IMR-90 (cell line): ENCODE results near the gene SPEG.

ENCODE experiments used
- CTCF ChIP-seq: conservative IDR thresholded peaks from 2 replicates; pipeline ENCODE4 v1.5.1; 2012; ENCODE audit warnings: mild to moderate bottlenecking, low read depth, low read length, improper control_type of control experiment
- ELK1 ChIP-seq: fragments of 150-350 bp; IDR thresholded peaks from 2 replicates; pipeline ENCODE4 v1.6.1; 2016; ENCODE audit warnings: low read depth, mild to moderate bottlenecking, low read length, moderate library complexity, borderline replicate concordance
- FOS ChIP-seq: fragments of 150-350 bp; IDR thresholded peaks from 2 replicates; pipeline ENCODE4 v1.6.1; 2016; ENCODE audit warnings: low read depth, low read length
- MAZ ChIP-seq: IDR thresholded peaks from 2 replicates; pipeline ENCODE4 v1.6.1; 2012; ENCODE audit warnings: low read depth, mild to moderate bottlenecking, low read length, improper control_type of control experiment, moderate library complexity, borderline replicate concordance
- MXI1 ChIP-seq: IDR thresholded peaks from 2 replicates; pipeline ENCODE4 v1.6.1; 2012; ENCODE audit warnings: low read depth, mild to moderate bottlenecking, low read length, moderate library complexity, borderline replicate concordance
- NFE2L2 ChIP-seq: fragments of 150-350 bp; IDR thresholded peaks from 2 replicates; pipeline ENCODE4 v1.6.1; 2016; ENCODE audit warnings: low read depth, mild to moderate bottlenecking, low read length
- POLR2A ChIP-seq: IDR thresholded peaks from 2 replicates; pipeline ENCODE4 v1.6.1; 2012; ENCODE audit warnings: mild to moderate bottlenecking, low read depth, low read length
- RAD21 ChIP-seq: IDR thresholded peaks from 2 replicates; pipeline ENCODE4 v1.6.1; 2012; ENCODE audit warnings: low read length, improper control_type of control experiment
- RCOR1 ChIP-seq: IDR thresholded peaks from 2 replicates; pipeline ENCODE4 v1.6.1; 2012; ENCODE audit warnings: mild to moderate bottlenecking, low read length, improper control_type of control experiment; ENCODE audit not compliant: insufficient replicate concordance
- RFX5 ChIP-seq: IDR thresholded peaks from 2 replicates; pipeline ENCODE4 v1.8.0; 2012; ENCODE audit warnings: low read depth, mild to moderate bottlenecking, low read length, moderate library complexity
- SMC3 ChIP-seq: fragments of 150-350 bp; IDR thresholded peaks from 2 replicates; pipeline ENCODE4 v1.6.1; 2016; ENCODE audit warnings: low read depth, mild to moderate bottlenecking, antibody characterized with exemption, low read length, moderate library complexity
- USF2 ChIP-seq: fragments of 150-350 bp; IDR thresholded peaks from 2 replicates; pipeline ENCODE4 v1.6.1; 2017; ENCODE audit warnings: mild to moderate bottlenecking, antibody characterized with exemption, low read length, low read depth

GRCh38 chr2:219531639-219532377, 97.2 kb downstream of the SPEG start:
- no peak for TF ChIP-seq CTCF
- no peak for TF ChIP-seq MXI1
- no peak for TF ChIP-seq FOS
- TF ChIP-seq POLR2A = no peak
- TF ChIP-seq RCOR1 = no peak
- TF ChIP-seq SMC3 = no peak
- TF ChIP-seq RAD21 = no peak
- no peak for TF ChIP-seq MAZ
- no peak for TF ChIP-seq USF2
- TF ChIP-seq ELK1 = no peak
- no peak for TF ChIP-seq RFX5
- TF ChIP-seq NFE2L2 = no peak
